Thoracic aorta (tissue), 2 donors: ENCODE measurements around the gene APAF1. TPM values are rescaled to one million over a fixed set of nuclear protein-coding genes. Genes with fewer than 3 reads are reported as not detected.

Source experiments
- ATAC-seq: fragments of 150-250 bp; one replicate; pipeline ENCODE4 v1.8.0; 2017; ENCODE audit warnings: low read depth; ENCODE audit not compliant: insufficient number of reproducible peaks, low FRiP score
- DNase-seq: peaks from one replicate; pipeline ENCODE4 v3.0.0-alpha.2; 2020; ENCODE audit warnings: low spot score
- H3K27ac ChIP-seq, 2 donors: fragments of 200-600 bp; sonication (generic); 1 replicate in 1 of 2; 2 replicates in 1 of 2; pipeline ENCODE4 v1.5.1; 2016; ENCODE audit warnings: mild to moderate bottlenecking in 2 of 2, moderate library complexity in 2 of 2
- H3K27me3 ChIP-seq: fragments of 200-600 bp; sonication (generic); replicated peaks from 2 replicates; pipeline ENCODE4 v1.6.0; 2016; ENCODE audit warnings: mild to moderate bottlenecking; ENCODE audit not compliant: insufficient read depth
- H3K36me3 ChIP-seq: fragments of 200-600 bp; sonication (generic); one replicate; pipeline ENCODE4 v1.5.1; 2016
- H3K4me1 ChIP-seq, 2 donors: fragments of 200-600 bp; sonication (generic); 1 replicate in 1 of 2; 2 replicates in 1 of 2; pipeline versions ENCODE4 v1.5.1 to v1.6.0; 2016; ENCODE audit warnings: low read depth in 2 of 2, mild to moderate bottlenecking in 1 of 2; ENCODE audit not compliant: control insufficient read depth in 1 of 2
- H3K4me3 ChIP-seq: fragments of 200-600 bp; sonication (generic); 2 replicates; pipeline ENCODE4 v1.5.1; 2016; ENCODE audit warnings: mild to moderate bottlenecking
- H3K9me3 ChIP-seq: fragments of 200-600 bp; sonication (generic); 2 replicates; pipeline ENCODE4 v1.5.1; 2016
- total RNA-seq, 2 donors: library from RNA; depleted of rRNA; stranded (reverse); fragments of >200 nt; gene quantifications; one replicate each; pipeline versions ENCODE4 v1.1.0 to v1.2.3, GENCODE V29; 2016
- TF ChIP-seq, protein P1 (sequence below): fragments of 200-600 bp; sonication (generic); IDR thresholded peaks from one replicate; pipeline ENCODE4 v1.5.1; 2019; ENCODE audit warnings: antibody characterized with exemption

APAF1 gene
- total RNA-seq, 2 donors from 2014 or later = 16.0 to 19.8 TPM

- peaks cover 7% of the 10 kb centered on the region for H3K36me3 ChIP-seq
- no peak overlapping the region for H3K27ac ChIP-seq
- H3K4me3 ChIP-seq = peak overlapping the region; percentile 92
- TF ChIP-seq, protein P1, sequence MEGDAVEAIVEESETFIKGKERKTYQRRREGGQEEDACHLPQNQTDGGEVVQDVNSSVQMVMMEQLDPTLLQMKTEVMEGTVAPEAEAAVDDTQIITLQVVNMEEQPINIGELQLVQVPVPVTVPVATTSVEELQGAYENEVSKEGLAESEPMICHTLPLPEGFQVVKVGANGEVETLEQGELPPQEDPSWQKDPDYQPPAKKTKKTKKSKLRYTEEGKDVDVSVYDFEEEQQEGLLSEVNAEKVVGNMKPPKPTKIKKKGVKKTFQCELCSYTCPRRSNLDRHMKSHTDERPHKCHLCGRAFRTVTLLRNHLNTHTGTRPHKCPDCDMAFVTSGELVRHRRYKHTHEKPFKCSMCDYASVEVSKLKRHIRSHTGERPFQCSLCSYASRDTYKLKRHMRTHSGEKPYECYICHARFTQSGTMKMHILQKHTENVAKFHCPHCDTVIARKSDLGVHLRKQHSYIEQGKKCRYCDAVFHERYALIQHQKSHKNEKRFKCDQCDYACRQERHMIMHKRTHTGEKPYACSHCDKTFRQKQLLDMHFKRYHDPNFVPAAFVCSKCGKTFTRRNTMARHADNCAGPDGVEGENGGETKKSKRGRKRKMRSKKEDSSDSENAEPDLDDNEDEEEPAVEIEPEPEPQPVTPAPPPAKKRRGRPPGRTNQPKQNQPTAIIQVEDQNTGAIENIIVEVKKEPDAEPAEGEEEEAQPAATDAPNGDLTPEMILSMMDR = no peak
- no peaks in the 10 kb centered on the region for H3K27me3 ChIP-seq
- no peaks in the 10 kb centered on the region for H3K9me3 ChIP-seq
- DNase-seq = no peak
- ATAC-seq = no peak
- H3K4me1 ChIP-seq = peaks cover 0 to 39% of the 10 kb centered on the region in 2 donors
These were observed 1.4 kb downstream of the APAF1 start for GRCh38 chr12:98646294-98647090.

DNA sequence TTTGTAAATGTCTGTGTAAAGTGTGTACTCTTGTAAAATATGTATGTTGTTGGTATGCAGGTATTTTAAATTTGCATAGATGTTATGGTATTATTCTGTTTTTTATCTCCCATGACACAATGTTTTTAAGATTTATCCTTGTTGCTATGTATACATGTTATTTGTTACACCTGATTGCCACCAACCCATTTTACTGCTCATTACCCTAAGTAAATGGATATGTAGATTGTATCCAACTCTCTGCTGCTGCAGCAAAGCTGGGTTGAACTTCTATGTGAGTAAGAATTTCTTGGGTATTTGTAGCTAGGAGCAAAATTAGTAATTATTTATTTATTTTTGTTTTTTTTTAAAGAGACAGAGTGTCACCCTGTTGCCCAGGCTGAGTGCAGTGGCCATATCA is 6.2 kb downstream of the APAF1 start:
- ATAC-seq = no peak
- peaks cover 7% of the 10 kb centered on the region for H3K36me3 ChIP-seq
- no peak overlapping the region for H3K27ac ChIP-seq
- no peaks in the 10 kb centered on the region for H3K9me3 ChIP-seq
- DNase-seq = no peak
- H3K27me3 ChIP-seq = no peaks in the 10 kb centered on the region
- TF ChIP-seq, protein P1 = no peak
- H3K4me3 ChIP-seq = no peak overlapping the region
- H3K4me1 ChIP-seq = peaks cover 0 to 21% of the 10 kb centered on the region in 2 donors

DNA sequence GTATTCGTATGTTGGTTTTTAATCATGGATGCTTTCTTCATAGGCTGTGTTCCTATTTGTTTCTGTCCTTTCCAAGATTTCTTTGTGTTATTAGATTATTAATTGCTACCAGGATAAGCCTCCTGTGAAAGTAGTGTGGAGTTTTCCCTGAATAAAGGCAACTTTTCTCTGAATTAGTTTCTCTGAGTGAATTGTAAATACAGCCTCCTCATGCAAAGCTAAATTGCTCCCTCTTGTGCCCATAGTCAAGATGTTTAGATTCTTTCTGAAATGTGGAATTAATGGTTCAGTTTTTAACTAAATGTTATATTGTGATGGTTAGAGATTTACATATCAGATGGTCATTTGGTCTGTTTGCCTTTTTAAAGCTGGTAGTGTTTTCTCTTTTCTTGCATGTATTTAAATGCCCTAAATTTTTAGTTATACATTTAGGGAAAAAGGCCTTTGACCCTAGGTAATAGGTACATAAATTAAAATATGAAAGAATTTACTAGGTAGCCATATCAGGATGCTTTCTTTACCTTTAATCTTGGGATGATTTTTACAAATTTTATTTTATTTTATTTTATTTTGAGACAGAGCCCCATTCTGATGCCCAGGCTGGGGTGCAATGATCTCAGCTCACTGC is 8.9 kb downstream of the APAF1 start:
- no peak for DNase-seq
- Histone ChIP-seq H3K4me3 (no peak overlapping the region), H3K4me1 (no peaks in the 10 kb centered on the region), H3K27ac (no peak overlapping the region), H3K9me3 (no peaks in the 10 kb centered on the region), H3K36me3 (peaks cover 7% of the 10 kb centered on the region), H3K27me3 (no peaks in the 10 kb centered on the region)
- TF ChIP-seq, protein P1 = peak; percentile 46
- ATAC-seq = no peak

- peaks cover 16% of the 10 kb centered on the region for H3K36me3 ChIP-seq
- no peaks in the 10 kb centered on the region for H3K4me1 ChIP-seq
- no peak for DNase-seq
- H3K27ac ChIP-seq = no peak overlapping the region
- no peak overlapping the region for H3K4me3 ChIP-seq
- no peaks in the 10 kb centered on the region for H3K27me3 ChIP-seq
- ATAC-seq = no peak
- TF ChIP-seq, protein P1 = no peak
- no peaks in the 10 kb centered on the region for H3K9me3 ChIP-seq
These were observed 11.4 kb downstream of the APAF1 start for GRCh38 chr12:98656289-98657101.

DNA sequence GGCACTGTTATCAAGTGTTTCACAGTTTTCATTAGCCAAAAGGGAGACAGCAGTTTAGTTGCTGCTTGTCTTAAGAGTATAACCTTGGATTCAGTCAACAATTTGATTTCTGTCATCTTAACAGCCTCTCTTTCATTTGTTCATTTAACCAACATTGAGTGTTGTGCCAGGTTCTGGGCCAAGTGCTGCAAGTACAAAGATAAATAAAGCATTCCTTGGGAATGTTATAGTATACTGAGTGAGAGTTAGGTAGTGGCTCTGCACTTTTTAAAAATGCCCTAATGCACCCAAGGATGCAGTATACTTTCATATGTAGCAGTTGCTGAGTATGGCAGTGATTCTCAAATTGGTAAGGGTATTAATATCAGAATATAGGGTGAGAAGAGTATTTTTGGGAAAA is 15.4 kb downstream of the APAF1 start:
- DNase-seq (no peak), ATAC-seq (no peak)
- no peaks in the 10 kb centered on the region for H3K9me3 ChIP-seq
- H3K27ac ChIP-seq = no peak overlapping the region
- no peaks in the 10 kb centered on the region for H3K4me1 ChIP-seq
- peaks cover 19% of the 10 kb centered on the region for H3K36me3 ChIP-seq
- no peaks in the 10 kb centered on the region for H3K27me3 ChIP-seq
- H3K4me3 ChIP-seq = no peak overlapping the region
- TF ChIP-seq, protein P1 = no peak
